ENCODE results near the gene RPP21.

RPP21 gene

GRCh38 chr6:30344868-30345671 is at the start of gene RPP21:
RPP21 (plus strand) TSS chr6:30345156; CDS start chr6:30345172, 16 bp downstream.
- peak; percentile 90 for DNase-seq
- H3K27ac Mint-ChIP-seq, result peak within 1 kb of the TSS; percentile 24
- H3K4me3 Mint-ChIP-seq, result peak within 1 kb of the TSS; percentile 91
- no peaks in the 10 kb centered on the region for H3K9me3 Mint-ChIP-seq
- H3K36me3 Mint-ChIP-seq (ENCODE audit: low read depth), result peaks cover 32% of the 10 kb centered on the region
- peaks cover 22% of the 10 kb centered on the region for H3K4me1 Mint-ChIP-seq
- H3K27me3 Mint-ChIP-seq (ENCODE audit: low read depth, poor library complexity), result peaks cover 7% of the 10 kb centered on the region
- TF ChIP-seq, protein P1, sequence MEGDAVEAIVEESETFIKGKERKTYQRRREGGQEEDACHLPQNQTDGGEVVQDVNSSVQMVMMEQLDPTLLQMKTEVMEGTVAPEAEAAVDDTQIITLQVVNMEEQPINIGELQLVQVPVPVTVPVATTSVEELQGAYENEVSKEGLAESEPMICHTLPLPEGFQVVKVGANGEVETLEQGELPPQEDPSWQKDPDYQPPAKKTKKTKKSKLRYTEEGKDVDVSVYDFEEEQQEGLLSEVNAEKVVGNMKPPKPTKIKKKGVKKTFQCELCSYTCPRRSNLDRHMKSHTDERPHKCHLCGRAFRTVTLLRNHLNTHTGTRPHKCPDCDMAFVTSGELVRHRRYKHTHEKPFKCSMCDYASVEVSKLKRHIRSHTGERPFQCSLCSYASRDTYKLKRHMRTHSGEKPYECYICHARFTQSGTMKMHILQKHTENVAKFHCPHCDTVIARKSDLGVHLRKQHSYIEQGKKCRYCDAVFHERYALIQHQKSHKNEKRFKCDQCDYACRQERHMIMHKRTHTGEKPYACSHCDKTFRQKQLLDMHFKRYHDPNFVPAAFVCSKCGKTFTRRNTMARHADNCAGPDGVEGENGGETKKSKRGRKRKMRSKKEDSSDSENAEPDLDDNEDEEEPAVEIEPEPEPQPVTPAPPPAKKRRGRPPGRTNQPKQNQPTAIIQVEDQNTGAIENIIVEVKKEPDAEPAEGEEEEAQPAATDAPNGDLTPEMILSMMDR (IDR thresholded peaks at IDR 0.05), result no peak

DNA sequence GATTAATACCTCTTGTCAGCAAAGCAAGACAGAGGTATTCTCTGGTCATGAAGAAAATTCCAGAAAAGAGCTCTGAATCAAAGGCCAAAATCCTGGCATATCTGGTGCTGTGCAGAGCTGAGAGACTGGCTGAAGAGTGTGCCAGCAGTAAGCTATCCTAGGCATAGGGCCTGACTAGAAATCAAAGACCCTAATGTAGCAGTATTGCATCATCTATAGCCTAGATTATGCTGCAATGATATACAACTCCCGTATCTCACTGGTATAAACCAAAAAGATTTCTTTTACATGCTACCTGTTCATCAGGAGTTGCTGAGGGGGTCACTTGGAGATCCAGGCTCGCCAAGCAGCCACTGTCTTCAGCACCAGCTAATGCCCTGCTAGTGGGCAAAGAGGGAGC is 49.1 kb upstream of the RPP21 start:
- Mint-ChIP-seq H3K4me3 (no peak overlapping the region), H3K4me1 (no peaks in the 10 kb centered on the region), H3K36me3 (ENCODE audit: low read depth) (peaks cover 100% of the 10 kb centered on the region), H3K27ac (no peak overlapping the region), H3K27me3 (ENCODE audit: low read depth, poor library complexity) (peaks cover 3% of the 10 kb centered on the region), H3K9me3 (peaks cover 72% of the 10 kb centered on the region)
- TF ChIP-seq, protein P1 (IDR thresholded peaks at IDR 0.05), result no peak
- no peak for DNase-seq

DNA sequence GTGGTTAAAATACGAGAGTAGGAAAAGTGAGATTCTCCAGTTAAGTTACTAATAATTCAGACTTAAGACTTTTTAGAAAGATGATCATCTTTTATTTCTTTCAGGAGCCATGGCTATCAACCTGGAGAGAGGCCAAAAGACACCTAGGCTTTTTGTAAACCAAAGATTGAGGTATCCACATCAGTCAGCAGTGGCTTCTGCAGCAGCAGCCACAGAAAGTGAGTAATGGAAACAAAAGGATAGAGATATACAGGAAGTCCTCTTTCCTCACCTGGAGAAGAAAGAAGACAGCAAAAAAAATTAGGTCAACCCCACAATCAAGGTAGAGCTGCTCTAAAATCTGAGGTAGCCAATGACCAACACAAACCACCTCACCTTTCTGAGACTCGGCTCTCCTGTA is 41.0 kb upstream of the RPP21 start:
- Mint-ChIP-seq H3K4me1 (no peaks in the 10 kb centered on the region), H3K27me3 (ENCODE audit: low read depth, poor library complexity) (peaks cover 4% of the 10 kb centered on the region), H3K9me3 (peaks cover 97% of the 10 kb centered on the region), H3K27ac (no peak overlapping the region), H3K4me3 (no peak overlapping the region), H3K36me3 (ENCODE audit: low read depth) (peaks cover 100% of the 10 kb centered on the region)
- TF ChIP-seq, protein P1 (IDR thresholded peaks at IDR 0.05), result no peak
- DNase-seq, result no peak

GRCh38 chr6:30311101-30311500 is 33.9 kb upstream of the RPP21 start:
- Mint-ChIP-seq H3K27me3 (ENCODE audit: low read depth, poor library complexity) (peaks cover 3% of the 10 kb centered on the region), H3K36me3 (ENCODE audit: low read depth) (peaks cover 93% of the 10 kb centered on the region), H3K27ac (no peak overlapping the region), H3K9me3 (peaks cover 32% of the 10 kb centered on the region), H3K4me3 (no peak overlapping the region), H3K4me1 (peaks cover 5% of the 10 kb centered on the region)
- DNase-seq, result peak; percentile 24
- TF ChIP-seq, protein P1 (IDR thresholded peaks at IDR 0.05), result no peak

GRCh38 chr6:30311671-30312070 is 33.3 kb upstream of the RPP21 start:
- H3K27ac Mint-ChIP-seq, result no peak overlapping the region
- TF ChIP-seq, protein P1 (IDR thresholded peaks at IDR 0.05), result no peak
- no peak overlapping the region for H3K4me3 Mint-ChIP-seq
- DNase-seq, result no peak
- peaks cover 5% of the 10 kb centered on the region for H3K4me1 Mint-ChIP-seq
- H3K9me3 Mint-ChIP-seq, result peaks cover 26% of the 10 kb centered on the region
- H3K27me3 Mint-ChIP-seq (ENCODE audit: low read depth, poor library complexity), result peaks cover 3% of the 10 kb centered on the region
- peaks cover 93% of the 10 kb centered on the region for H3K36me3 Mint-ChIP-seq (ENCODE audit: low read depth)

DNA sequence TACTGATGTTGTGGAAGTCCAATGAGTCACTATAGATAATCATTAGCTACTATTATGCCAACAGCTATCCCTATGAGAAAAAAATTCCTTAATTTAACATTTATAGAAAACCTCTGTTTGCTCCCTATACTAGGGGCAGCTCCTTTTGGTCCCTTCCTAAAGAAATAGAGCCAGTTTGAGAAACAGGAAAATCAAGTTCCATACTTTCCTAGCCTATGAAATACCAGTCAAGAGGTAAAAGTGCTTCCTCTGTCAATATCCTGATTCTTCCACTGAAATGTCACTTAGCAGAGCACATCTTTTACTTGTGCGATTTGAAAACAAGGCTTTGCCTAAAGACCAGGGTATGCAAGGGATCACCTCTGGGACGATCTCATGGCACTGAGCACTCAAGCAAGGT is 32.7 kb upstream of the RPP21 start:
- no peak overlapping the region for H3K27ac Mint-ChIP-seq
- DNase-seq, result no peak
- peaks cover 90% of the 10 kb centered on the region for H3K36me3 Mint-ChIP-seq (ENCODE audit: low read depth)
- TF ChIP-seq, protein P1 (IDR thresholded peaks at IDR 0.05), result no peak
- no peak overlapping the region for H3K4me3 Mint-ChIP-seq
- H3K9me3 Mint-ChIP-seq, result peaks cover 20% of the 10 kb centered on the region
- H3K27me3 Mint-ChIP-seq (ENCODE audit: low read depth, poor library complexity), result peaks cover 4% of the 10 kb centered on the region
- H3K4me1 Mint-ChIP-seq, result peaks cover 5% of the 10 kb centered on the region
